GM20431 (cell line): Measurements from ENCODE around the gene SMAD1.

ENCODE experiments used
- in situ Hi-C: fragments of 300-500 bp; cut with MseI, MboI; formaldehyde crosslinking; loops from one replicate; pipeline ENCODE4 v1.15.0; 2020; ENCODE audit warnings: low sequenced_read_pairs; ENCODE audit not compliant: unreplicated experiment

SMAD1 gene

GRCh38 chr4:145481164-145481941, at the start of gene SMAD1:
Gene SMAD1, plus strand, starts transcription at chr4:145481853. Its CDS starts 32,761 bp downstream, at chr4:145514614.
- in situ Hi-C loops = no loop called here

GRCh38 chr4:145433684-145434083, 48.0 kb upstream of the SMAD1 start:
- in situ Hi-C loops = no loop called here

DNA sequence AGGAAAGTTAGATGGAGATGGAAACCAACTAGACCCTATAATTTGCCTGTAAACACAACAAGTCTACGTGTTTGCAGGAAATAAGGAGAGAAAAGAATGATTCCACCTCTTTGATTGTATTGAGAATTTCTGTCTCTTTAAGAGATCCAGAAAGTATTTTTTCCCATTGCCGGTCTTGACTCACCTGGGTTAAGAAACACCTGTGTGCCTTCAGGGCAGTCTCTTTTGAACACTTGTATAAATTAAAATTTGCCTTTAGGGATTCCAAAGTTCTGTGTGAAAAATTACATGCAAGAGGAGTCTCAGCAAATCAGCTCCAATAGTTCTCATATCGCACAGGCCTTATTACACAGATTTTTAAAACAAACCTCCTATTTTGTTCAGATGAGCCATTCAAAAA, 46.0 kb upstream of the SMAD1 start:
- in situ Hi-C loops = no loop called here

- in situ Hi-C loops = no loop called here
Measured at GRCh38 chr4:145436114-145436513, 45.5 kb upstream of the SMAD1 start.

- in situ Hi-C loops = no loop called here
Measured at GRCh38 chr4:145436796-145437195, 44.9 kb upstream of the SMAD1 start.

DNA sequence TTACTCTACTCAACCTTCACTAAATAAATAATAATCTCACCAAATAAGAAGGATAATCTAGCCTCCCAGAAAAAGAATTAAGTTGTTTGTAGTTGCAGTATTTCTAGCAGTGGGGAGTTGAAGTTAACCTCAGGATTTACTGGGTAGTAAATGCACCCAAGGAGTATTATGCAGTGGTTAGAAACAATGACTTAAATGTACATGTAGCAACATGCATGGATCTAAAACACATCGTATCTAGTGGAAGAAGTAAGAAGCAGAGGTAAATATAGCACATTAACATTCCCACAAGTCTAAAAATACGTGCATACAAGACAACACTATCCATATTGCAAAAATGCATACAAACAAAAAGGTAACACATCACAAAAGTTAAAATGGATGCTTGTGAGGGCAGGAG, 44.2 kb upstream of the SMAD1 start:
- in situ Hi-C loops = no loop called here

DNA sequence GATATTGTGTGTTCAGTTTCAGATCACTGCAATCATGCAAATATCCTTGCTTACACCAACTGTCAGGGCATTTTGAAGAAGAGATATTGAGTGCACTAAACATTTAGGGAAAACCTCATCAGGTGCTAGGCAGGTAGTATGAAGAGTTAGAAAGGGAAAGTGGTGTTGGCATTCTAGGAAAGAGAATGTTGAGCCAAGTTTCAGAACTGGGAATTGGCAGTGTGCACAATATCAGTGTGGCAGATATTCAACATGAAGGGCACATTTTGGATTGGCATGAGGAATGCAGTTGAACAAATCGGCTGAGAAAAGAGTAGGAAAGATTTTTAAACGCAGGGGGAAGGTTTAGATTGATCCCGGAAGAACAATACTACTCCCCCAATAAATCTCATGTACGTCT, 43.4 kb upstream of the SMAD1 start:
- in situ Hi-C loops = no loop called here

- in situ Hi-C loops = no loop called here
Measured at GRCh38 chr4:145440292-145441007, 41.2 kb upstream of the SMAD1 start.

DNA sequence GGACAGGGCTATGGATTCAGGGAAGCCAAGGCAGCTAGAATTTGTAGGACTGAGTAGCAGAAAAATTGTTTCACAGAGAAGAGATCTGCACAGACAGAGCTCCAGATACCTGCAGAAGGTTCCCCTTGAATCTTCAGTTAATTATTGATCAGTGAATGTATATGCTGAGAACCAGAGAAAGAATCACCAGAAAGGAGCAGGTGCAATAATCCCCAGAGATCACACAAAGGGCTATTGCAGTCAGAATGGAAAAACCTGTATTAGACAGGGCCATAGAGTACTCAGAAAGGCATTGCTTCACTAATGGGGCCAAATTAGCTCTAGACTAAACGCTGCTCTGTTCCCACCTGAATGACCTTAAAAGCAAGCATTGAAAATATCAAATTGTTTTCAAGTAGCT, 35.5 kb upstream of the SMAD1 start:
- in situ Hi-C loops = no loop called here

DNA sequence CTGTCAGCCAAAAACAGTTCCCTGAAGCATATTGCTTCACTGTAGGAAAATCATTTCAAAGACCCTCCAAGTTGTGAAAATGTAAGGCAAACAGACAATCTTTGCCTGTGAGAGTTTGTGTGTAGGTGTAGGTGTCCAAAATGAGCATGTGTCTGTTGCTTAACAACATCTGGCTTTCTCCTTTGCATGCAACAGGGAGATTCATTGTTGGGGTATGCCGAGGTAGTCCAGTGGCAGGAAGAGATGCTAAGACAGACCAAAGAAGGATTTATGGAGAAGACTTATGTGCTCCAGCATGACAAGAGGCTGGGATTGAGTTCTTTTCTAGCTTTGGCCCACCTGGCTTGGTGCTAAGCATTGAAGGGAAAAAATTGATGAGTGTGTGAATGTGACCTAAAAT, 29.8 kb upstream of the SMAD1 start:
- in situ Hi-C loops = no loop called here

- in situ Hi-C loops = no loop called here
Measured at GRCh38 chr4:145452447-145453162, 29.0 kb upstream of the SMAD1 start.

DNA sequence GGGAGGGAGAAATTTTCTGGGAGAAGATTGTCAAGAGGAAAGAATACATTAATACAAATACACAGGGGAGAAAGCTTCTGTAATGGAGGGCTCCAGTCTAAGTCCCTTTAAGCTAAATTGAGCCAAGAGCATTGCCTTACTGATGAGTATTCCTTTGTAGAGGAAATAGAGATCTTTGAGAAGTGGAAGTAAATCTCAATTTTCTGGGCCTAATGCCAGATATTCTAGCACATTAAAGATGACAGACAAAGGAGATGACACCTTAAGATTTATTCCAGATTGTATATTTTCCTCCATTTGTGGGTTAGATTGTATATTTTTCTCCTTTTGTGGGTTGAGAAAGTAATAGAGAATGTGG, 28.5 kb upstream of the SMAD1 start:
- in situ Hi-C loops = no loop called here

DNA sequence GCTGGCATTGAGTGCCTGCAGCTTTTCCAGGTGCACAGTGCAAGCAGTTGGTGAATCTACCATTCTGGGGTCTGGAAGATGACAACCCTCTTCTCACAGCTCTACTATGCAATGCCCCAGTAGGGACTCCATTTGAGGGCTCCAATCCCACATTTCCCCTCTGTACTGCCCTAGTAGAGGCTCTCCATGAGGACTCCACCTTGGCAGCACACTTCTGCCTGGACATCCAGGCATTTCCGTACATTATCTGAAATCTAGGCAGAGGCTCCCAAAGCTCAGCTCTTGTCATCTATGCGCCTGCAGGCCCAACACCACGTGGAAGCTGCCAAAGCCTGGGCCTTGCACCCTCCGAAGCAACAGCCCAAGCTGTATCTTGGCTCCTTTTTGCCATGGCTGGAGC, 8.4 kb upstream of the SMAD1 start:
- in situ Hi-C loops = no loop called here

DNA sequence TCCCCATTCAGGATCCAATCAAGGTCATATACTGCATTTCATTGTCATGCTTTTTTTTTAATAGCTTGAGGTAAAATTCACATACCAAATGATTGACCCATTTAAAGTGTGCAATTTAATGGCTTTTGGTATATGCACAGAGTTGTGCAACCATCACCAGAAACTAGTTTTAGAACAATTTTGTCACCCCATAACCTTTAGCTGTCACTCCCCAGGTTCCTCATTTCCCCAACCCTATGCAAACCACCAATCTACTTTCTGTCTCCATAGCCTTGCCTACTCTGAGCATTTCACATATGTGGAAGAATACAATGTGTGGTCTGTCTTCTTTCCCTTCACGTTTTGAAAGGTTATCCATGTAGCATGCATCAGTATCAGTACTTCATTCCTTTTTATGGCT, 1.4 kb upstream of the SMAD1 start:
- in situ Hi-C loops = no loop called here

DNA sequence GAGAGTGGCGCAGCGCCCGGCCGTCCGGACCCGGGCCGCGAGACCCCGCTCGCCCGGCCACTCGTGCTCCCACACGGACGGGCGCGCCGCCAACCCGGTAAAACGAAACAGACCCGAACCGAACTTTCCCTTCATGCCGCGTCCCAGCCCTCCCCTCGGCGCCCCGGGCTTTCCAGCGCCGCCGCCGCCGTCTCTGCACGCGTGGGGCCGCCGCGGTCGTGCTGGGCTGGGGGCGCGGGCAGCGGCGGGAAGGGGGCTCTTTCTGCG, 222 bp downstream of the SMAD1 start:
- in situ Hi-C loops = no loop called here

GRCh38 chr4:145482209-145483037, 770 bp downstream of the SMAD1 start:
- in situ Hi-C loops = no loop called here

GRCh38 chr4:145483514-145483913, 1.9 kb downstream of the SMAD1 start:
- in situ Hi-C loops = no loop called here

DNA sequence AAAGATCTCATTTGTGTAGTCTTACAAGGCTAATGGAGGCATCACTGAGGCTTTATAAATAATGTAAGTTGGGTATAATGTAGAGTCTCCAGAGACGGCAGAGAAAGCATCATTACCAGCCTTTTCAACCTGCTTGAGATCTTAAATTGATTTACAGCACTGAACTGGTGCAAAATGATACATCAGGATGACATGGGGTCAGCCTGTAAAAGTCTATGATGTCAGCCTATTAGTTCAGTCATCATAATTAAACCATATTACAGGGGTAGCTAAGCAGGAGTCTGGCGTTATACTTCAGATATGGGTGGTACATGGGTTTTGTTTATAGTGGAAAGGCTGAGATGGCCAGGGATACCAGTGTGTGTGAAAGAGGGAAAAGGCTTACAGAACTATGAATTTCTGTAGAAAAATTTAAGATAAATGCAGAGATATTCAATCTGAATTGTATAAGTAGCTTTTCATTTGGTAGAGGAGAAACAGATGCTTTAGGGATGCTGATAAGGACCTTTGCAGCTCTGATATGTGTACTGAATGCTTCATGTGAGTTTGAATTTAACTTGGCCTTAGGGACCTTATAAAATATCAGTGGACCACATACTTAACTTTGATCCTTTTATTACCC, 2.7 kb downstream of the SMAD1 start:
- in situ Hi-C loops = no loop called here

DNA sequence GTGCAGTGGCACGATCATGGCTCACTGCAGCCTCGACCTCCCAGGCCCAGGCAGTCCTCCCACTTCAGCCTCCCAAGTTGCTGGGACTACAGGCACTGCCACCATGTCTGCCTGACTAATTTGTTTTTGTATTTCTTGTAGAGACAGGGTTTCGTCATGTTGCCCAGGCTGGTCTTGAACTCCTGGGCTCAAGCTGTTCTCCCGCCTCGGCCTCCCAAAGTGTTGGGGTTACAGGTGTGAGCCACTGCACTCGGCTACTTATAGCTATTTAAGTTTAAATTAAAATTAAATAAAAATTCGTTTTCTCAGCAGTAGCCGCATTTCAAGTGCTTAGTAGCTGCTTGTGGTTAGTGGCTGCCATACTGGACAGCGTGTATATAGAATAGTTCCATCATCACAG, 3.5 kb downstream of the SMAD1 start:
- in situ Hi-C loops = no loop called here

GRCh38 chr4:145486603-145487002, 5.0 kb downstream of the SMAD1 start:
- in situ Hi-C loops = no loop called here
